K562 (cell line): ENCODE measurements around the gene POGZ. TPM values are rescaled to one million over a fixed set of nuclear protein-coding genes. Genes with fewer than 3 reads are reported as not detected.

Source experiments
- CBFB ChIP-seq: sonication (generic); formaldehyde crosslinking; IDR thresholded peaks from 2 replicates; pipeline ENCODE4 v1.4.0; 2020; ENCODE audit warnings: mild to moderate bottlenecking, missing genetic modification reagents
- CCNT2 ChIP-seq: IDR thresholded peaks from 2 replicates; pipeline ENCODE4 v1.6.1; 2011; ENCODE audit warnings: borderline replicate concordance, low read depth, mild to moderate bottlenecking, moderate library complexity, mixed read lengths, low read length; ENCODE audit not compliant: insufficient read length; ENCODE audit errors: extremely low read depth
- EP300 ChIP-seq: IDR thresholded peaks from 2 replicates; pipeline ENCODE4 v1.6.1; 2012; ENCODE audit warnings: low read length, improper control_type of control experiment
- ESRRA ChIP-seq: fragments of 450-650 bp; IDR thresholded peaks from 2 replicates; pipeline ENCODE4 v1.6.1; 2014; ENCODE audit warnings: low read depth, mild to moderate bottlenecking, moderate library complexity, borderline replicate concordance
- L3MBTL2 ChIP-seq: fragments of 450-650 bp; IDR thresholded peaks from 2 replicates; pipeline ENCODE4 v1.6.1; 2016; ENCODE audit warnings: mild to moderate bottlenecking, moderate library complexity
- MXD1 ChIP-seq: fragments of 250-450 bp; sonication (Bioruptor Pico); IDR thresholded peaks from 2 replicates; pipeline ENCODE4 v1.8.0; 2021; ENCODE audit warnings: borderline replicate concordance, mild to moderate bottlenecking, moderate library complexity; ENCODE audit not compliant: poor library complexity, severe bottlenecking
- NFE2 ChIP-seq: IDR thresholded peaks from 2 replicates; pipeline ENCODE4 v1.6.1; 2014; ENCODE audit warnings: antibody characterized with exemption, low read depth
- RCOR1 ChIP-seq, 2 experiments: IDR thresholded peaks; 2 replicates each; pipeline ENCODE4 v1.6.1; 2012; ENCODE audit warnings: low read depth in 2 of 2, low read length in 2 of 2, borderline replicate concordance in 1 of 2, improper control_type of control experiment in 1 of 2
- RERE ChIP-seq: sonication (generic); formaldehyde crosslinking; IDR thresholded peaks from 2 replicates; pipeline ENCODE4 v1.8.0; 2023; ENCODE audit warnings: missing genetic modification reagents, mild to moderate bottlenecking, borderline replicate concordance
- TCF7 ChIP-seq: sonication (generic); IDR thresholded peaks from 2 replicates; pipeline ENCODE4 v1.6.1; 2016; ENCODE audit warnings: antibody characterized with exemption, borderline replicate concordance
- ZBTB33 ChIP-seq: sonication (generic); formaldehyde crosslinking; IDR thresholded peaks from 2 replicates; pipeline ENCODE4 v1.8.1; 2023; ENCODE audit warnings: mild to moderate bottlenecking, missing genetic modification reagents
- ZNF561 ChIP-seq: fragments of 450-650 bp; formaldehyde crosslinking; conservative IDR thresholded peaks from 2 replicates; pipeline ENCODE4 v1.4.0; 2020; ENCODE audit warnings: mild to moderate bottlenecking, moderate library complexity
- ZNF764 ChIP-seq: fragments of 250-450 bp; sonication (Bioruptor Pico); IDR thresholded peaks from 2 replicates; pipeline ENCODE4 v1.4.0; 2020; ENCODE audit warnings: low read depth, mild to moderate bottlenecking, moderate library complexity
- polyA plus RNA-seq, 8 experiments: library from polyadenylated mRNA; depleted of rRNA in 4 of 8; stranded (reverse) in 5 of 8; unstranded in 3 of 8; fragments of >200 nt; fragmentation: Nextera tagmentation in 2 of 8; fragmentation: Illumina TruSeq in 1 of 8; extraction: Ambion mirVana in 2 of 8; extraction: Trizol in 1 of 8; gene quantifications; 2 replicates each; pipeline versions ENCODE4 v1.2.1 to v1.2.3, GENCODE V29; 2011 to 2014; ENCODE audit warnings: inconsistent platforms in 1 of 8, missing spikeins in 1 of 8
- total RNA-seq, 7 experiments: library from RNA; depleted of rRNA in 6 of 7; stranded (reverse); fragments of >200 nt in 6 of 7; fragmentation: Illumina TruSeq in 2 of 7; extraction: Trizol in 2 of 7; gene quantifications; 2 replicates each; pipeline versions ENCODE4 v1.2.1 to v1.2.3, GENCODE V29; 2011 to 2021; ENCODE audit warnings: low replicate concordance in 1 of 7

The POGZ gene
- total and polyA plus RNA-seq, 9 of the 15 experiments (the other 6 are each of a cell fraction or from before 2014, with no cell fraction given) = 9.4 to 40.6 (median 21.6) TPM

GRCh38 chr1:151502035-151502700 is 42.9 kb upstream of the POGZ start (continued):
- TF ChIP-seq L3MBTL2 (peak; percentile 37; the same call in 1 of the 2 replicates), CCNT2 (no peak), CBFB (CRISPR knock-in tag) (no peak), ZNF561 (CRISPR knock-in tag) (no peak), ESRRA (peak; percentile 39; the same call in 1 of the 2 replicates), TCF7 (no peak), EP300 (0 out of 2 replicates have a peak, but pooled peaks have one; percentile 9), ZNF764 (no peak), RCOR1 (IDR thresholded peaks at IDR 0.05; ENCODE audit: borderline replicate concordance in 1 of 2, low read depth in 2 of 2, low read length in 2 of 2) (peak in 1 of 2 experiments; percentile 81; a peak in 3 of 4 replicates), ZBTB33 (CRISPR knock-in tag) (no peak), MXD1 (CRISPR knock-in tag) (no peak), NFE2 (peak; percentile 27; the same call in 1 of the 2 replicates), RERE (CRISPR knock-in tag) (no peak)
